Retinal pigment epithelial cell (primary cell): Measurements from ENCODE around the gene CCR1.

Source experiments
- DNase-seq: peaks from one replicate; pipeline ENCODE4 v3.0.0-alpha.2; 2010; ENCODE audit warnings: low read depth
- H3K4me3 ChIP-seq: 2 replicates; pipeline ENCODE4 v1.5.1; 2011; ENCODE audit warnings: mild to moderate bottlenecking, low read length, control low read depth, moderate library complexity
- CTCF ChIP-seq: conservative IDR thresholded peaks from 2 replicates; pipeline ENCODE4 v1.5.1; 2011; ENCODE audit warnings: low read depth, low read length, control low read depth, inconsistent platforms

The CCR1 gene

GRCh38 chr3:46222435-46223161 is 14.5 kb upstream of the CCR1 start:
- DNase-seq = no peak

GRCh38 chr3:46221938-46222337 is 13.8 kb upstream of the CCR1 start:
- TF ChIP-seq CTCF = no peak
- no peak for DNase-seq
- no peak overlapping the region for H3K4me3 ChIP-seq

More at GRCh38 chr3:46222435-46223161, 14.5 kb upstream of the CCR1 start:
- H3K4me3 ChIP-seq = no peak overlapping the region
- no peak for TF ChIP-seq CTCF

GRCh38 chr3:46221391-46221790 is 13.3 kb upstream of the CCR1 start:
- no peak overlapping the region for H3K4me3 ChIP-seq
- no peak for DNase-seq
- no peak for TF ChIP-seq CTCF

GRCh38 chr3:46218196-46218709 is 10.1 kb upstream of the CCR1 start:
- DNase-seq = no peak
- H3K4me3 ChIP-seq = no peak overlapping the region
- TF ChIP-seq CTCF = no peak

- no peak overlapping the region for H3K4me3 ChIP-seq
- no peak for TF ChIP-seq CTCF
- DNase-seq = no peak
These were observed 7.8 kb upstream of the CCR1 start for GRCh38 chr3:46215810-46216414.

GRCh38 chr3:46214751-46215352 is 6.7 kb upstream of the CCR1 start:
- H3K4me3 ChIP-seq = no peak overlapping the region
- peak; percentile 45 for TF ChIP-seq CTCF
- DNase-seq = no peak
